GM19043 (cell line): Measurements from ENCODE around the gene OR2V2.

ENCODE experiments used
- ATAC-seq: cut with Tn5 transposase; IDR thresholded peaks from one replicate; pipeline ENCODE4 v1.9.1; 2021; ENCODE audit warnings: low read depth; ENCODE audit not compliant: unreplicated experiment

The OR2V2 gene

GRCh38 chr5:181189363-181189961 lies 42.1 kb downstream of the OR2V2 start:
- ATAC-seq, result no peak

GRCh38 chr5:181189962-181190710 lies 42.8 kb downstream of the OR2V2 start:
- ATAC-seq, result no peak

GRCh38 chr5:181190711-181191525 lies 43.5 kb downstream of the OR2V2 start:
- ATAC-seq, result peak; percentile 6

GRCh38 chr5:181191526-181192336 lies 44.3 kb downstream of the OR2V2 start:
- peak; percentile 44 for ATAC-seq

GRCh38 chr5:181192337-181193046 lies 45.1 kb downstream of the OR2V2 start:
- no peak for ATAC-seq

- ATAC-seq, result no peak
These were observed 46.3 kb downstream of the OR2V2 start for GRCh38 chr5:181193656-181194055.

GRCh38 chr5:181194489-181195248 lies 47.3 kb downstream of the OR2V2 start:
- no peak for ATAC-seq

- no peak for ATAC-seq
These were observed 47.9 kb downstream of the OR2V2 start for GRCh38 chr5:181195249-181195761.

- no peak for ATAC-seq
These were observed 50.1 kb downstream of the OR2V2 start for GRCh38 chr5:181197326-181197951.

GRCh38 chr5:181198106-181198685 lies 50.8 kb downstream of the OR2V2 start:
- no peak for ATAC-seq

GRCh38 chr5:181198905-181199519 lies 51.6 kb downstream of the OR2V2 start:
- peak; percentile 41 for ATAC-seq

GRCh38 chr5:181199881-181200638 lies 52.7 kb downstream of the OR2V2 start:
- no peak for ATAC-seq

GRCh38 chr5:181200816-181201215 lies 53.4 kb downstream of the OR2V2 start:
- no peak for ATAC-seq

- ATAC-seq, result no peak
These were observed 55.8 kb downstream of the OR2V2 start for GRCh38 chr5:181203093-181203711.

- no peak for ATAC-seq
These were observed 56.4 kb downstream of the OR2V2 start for GRCh38 chr5:181203777-181204112.

- no peak for ATAC-seq
These were observed 56.9 kb downstream of the OR2V2 start for GRCh38 chr5:181204113-181204825.
